Inferior parietal cortex (tissue), 1 donor: ENCODE measurements around the gene HSPA12A.

ENCODE experiments used
- DNase-seq: peaks from one replicate; pipeline ENCODE4 v3.0.0-alpha.2; 2016; ENCODE audit errors: extremely low spot score

HSPA12A gene

DNA sequence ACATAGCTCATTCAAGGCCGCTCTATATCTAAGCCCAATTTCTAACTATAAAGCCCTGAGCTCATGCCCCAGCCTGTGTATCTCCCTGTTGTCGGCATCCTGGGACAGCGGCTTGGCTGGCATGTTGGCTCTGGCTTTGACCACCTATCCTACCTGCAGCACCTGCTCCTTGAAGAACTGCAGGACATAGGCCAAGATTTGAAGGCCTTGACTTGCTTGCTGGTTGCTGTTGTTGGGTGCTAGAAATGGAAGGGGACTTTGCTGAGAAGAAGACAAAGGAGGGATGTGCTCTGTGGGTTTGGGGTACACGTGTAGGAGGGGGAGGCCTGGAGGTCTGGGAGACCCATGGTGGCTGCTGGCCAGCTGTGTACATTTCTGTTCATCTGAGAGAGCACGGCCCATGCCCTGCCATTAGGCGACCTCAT lies 110.5 kb downstream of the HSPA12A start:
- no peak for DNase-seq

DNA sequence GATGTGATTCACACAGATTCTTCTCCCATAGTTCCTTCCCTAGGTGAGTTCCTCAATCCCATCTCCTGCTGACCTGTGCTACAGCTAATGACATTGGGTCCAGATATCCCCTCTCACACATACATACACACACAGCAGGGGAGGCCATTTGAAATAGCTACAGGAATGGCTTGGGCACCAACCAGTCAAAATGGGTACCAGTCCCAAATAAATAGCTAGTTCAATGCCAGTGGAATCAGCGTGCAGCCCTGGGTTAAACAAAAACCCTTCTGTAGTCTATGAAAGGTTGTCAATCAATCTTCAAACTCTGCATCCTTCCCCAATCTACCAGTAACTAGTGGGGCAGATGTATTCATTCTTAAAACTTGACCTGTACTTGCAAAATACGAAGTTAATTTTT lies 112.3 kb downstream of the HSPA12A start:
- no peak for DNase-seq

DNA sequence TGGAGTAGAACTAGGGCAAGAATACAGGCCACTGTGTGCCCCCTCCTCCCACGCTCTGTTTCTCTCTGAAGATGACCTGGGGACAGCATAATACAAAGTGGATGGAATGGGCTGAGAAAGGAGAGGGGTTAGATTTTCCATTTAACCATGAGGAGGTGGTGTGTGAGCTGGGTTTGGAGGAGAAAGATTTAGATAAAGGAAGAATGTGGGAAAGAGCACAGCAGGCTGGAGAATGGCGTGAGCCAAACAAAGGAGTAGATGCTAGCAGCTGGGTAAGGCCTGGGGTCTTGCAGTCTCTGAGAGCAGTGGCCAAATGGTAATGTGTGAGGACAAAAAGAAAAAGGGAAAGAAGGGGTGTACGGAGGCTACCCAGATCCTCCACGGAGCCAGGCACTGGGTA lies 113.0 kb downstream of the HSPA12A start:
- no peak for DNase-seq

DNA sequence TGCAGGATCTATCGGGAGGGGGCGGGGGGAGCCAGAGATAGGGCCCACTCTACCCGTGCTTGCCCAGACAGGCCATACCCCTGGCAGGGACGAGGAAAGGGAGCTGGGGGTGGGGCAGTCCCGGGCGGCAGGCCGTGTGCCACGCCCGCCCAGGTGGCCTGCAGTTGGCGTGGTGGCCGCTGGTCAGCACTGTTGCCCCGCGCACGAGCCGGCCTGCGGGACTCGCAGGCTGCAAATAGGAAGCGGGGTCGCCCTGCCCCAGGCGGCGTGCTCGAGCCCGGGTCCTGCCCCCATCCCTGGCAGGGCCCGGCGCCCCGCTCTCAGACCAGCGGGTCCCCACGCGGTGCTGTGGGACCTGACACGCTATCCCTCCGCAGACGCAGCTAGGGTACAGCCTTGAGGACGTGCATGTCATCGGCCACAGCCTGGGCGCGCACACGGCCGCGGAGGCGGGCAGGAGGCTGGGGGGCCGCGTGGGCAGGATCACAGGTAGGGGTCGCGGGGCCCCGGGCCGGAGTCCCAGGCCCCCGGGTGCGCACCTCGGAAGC lies 114.9 kb downstream of the HSPA12A start:
- no peak for DNase-seq

DNA sequence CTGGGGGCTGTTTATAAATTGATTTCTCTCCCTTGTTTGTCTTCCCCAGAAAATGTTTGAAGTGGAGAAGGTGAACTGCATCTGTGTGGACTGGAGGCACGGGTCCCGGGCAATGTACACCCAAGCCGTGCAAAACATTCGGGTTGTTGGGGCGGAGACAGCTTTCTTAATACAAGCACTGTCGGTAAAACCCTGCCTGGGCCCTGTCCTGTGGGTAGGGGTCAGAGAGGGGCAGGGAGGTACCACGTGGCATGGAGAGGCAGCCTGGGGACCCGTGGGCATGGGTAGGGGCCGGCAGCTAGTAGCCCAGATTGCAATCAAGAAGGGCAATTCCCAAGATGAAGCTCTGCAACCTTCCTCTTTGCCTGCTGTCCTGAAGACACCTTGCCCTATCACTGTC lies 115.6 kb downstream of the HSPA12A start:
- no peak for DNase-seq

DNA sequence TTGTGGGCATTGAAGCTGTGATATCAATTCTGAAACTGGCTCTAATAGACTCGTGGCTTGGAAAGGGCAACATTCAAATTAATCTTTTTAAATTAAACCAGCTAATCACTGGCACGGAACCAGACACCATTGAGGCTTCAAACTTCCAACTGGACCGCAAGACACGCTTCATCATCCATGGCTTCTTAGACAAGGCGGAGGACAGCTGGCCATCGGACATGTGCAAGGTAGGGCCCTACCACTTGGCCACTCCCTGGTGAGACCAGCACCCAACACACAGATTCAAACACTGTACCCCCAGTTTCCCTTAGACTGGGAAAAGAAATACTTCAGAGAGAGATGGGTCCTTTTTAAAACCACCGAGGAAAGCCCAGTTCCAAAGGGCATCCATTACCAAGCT lies 116.5 kb downstream of the HSPA12A start:
- no peak for DNase-seq

DNA sequence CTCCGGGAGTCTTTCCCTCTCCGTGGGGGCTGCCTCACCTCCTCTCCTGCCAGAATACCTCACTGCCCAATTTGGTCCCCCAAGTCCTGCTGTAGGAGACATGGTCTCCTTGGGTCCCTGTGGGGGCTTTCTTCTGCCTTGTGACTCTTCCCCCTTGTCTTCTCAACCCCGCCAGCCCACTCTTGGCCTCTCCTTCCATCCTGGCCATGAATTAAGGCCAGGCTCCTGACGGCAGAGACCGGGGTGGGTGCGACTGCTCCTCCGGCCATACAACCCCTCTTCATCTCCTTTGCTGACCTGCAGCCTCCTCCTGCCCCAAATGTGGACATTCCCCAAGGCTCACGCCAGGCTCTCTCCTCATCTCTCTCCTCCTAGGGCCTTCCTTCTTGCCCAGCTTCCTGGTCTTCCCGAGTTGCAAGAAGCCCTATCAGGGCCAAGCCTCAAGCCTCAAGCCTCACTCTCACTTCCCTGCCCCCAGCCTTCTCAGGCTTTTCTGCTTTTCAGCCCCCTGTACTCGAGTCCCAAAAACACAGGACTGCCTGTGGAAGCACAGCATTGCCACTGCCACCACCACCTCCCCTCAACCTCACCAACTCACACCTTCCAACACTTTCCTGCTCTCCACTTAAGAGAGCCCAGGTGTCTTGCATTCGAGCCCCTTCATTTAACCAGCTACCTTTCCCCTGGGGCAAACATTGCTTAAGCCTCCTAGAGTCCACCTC lies 120.3 kb downstream of the HSPA12A start:
- no peak for DNase-seq

DNA sequence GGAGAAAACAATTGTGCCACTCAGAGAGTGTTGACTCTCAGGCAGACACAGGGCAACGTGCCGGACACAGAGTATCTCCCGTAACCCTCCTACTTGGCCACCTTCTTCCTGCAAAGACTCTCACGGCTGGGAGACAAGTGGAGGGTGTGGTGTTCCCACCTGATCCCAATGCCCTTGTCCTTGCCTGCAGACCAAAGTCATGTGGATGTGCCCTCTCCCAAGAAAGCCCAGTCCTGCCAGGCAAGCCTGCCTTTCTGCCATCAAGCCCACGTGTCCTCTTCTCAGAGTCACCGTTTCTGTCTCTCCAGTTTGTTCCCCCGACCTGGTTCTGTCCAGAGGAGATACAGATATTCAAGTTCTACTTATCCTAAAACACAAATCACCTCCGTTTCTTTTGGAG lies 120.9 kb downstream of the HSPA12A start:
- no peak for DNase-seq
